ENCODE data around the gene PDE6D.

GRCh38 chr2:231751042-231751815 is 29.9 kb downstream of the PDE6D start:
- TF ChIP-seq CTCF (IDR thresholded peaks at IDR 0.05), result no peak
- TF ChIP-seq POLR2A (IDR thresholded peaks at IDR 0.05), result no peak
